CD4-positive, alpha-beta T cell treated with Interleukin-4 for 4 hours (primary cell): ENCODE data around the gene TSGA10.
A peak's percentile ranks its signal among the peaks of the same experiment; 100 is the strongest.
"Not testable (repeated sequence)": the region's sequence is repeated elsewhere in the genome, so short reads cannot be mapped to it uniquely, and the experiment has no call there.

Experiments used
- DNase-seq: peaks from one replicate; pipeline ENCODE4 v3.0.0-alpha.2; 2020

TSGA10 gene

DNA sequence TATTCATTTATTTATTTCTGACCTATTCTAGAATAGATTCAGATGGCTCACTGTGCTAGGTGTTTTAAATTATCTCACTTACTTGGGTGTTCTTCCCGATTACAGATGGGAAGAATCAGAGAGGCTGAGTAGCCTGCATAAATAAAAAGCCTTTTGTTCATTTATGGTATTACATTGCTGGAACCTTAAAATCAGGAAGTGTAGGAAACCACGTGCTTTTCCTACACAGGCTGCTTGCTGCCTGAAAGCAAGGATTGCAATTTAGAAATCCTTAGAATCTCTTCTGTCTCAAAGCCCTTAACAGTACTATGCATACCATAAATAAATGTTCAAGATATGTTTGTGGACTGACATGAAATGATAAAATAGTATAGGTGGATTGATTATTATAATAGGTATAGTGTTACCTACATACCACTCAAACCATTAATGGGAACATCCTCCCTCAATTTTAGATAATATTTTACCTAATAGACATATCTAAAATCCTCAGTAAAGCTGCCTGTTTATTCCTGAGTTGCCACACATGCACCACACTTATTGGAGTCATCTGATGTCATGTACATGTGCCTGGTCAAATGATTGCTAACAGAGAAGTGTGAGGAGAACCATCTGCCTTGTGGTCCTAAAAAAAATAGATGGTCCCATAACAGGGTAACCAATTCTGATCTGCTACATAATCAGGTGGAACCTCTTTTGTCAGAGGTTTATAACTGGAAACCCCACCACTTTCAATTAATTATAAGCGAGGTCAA is 86.7 kb downstream of the TSGA10 start:
- DNase-seq, result no peak

DNA sequence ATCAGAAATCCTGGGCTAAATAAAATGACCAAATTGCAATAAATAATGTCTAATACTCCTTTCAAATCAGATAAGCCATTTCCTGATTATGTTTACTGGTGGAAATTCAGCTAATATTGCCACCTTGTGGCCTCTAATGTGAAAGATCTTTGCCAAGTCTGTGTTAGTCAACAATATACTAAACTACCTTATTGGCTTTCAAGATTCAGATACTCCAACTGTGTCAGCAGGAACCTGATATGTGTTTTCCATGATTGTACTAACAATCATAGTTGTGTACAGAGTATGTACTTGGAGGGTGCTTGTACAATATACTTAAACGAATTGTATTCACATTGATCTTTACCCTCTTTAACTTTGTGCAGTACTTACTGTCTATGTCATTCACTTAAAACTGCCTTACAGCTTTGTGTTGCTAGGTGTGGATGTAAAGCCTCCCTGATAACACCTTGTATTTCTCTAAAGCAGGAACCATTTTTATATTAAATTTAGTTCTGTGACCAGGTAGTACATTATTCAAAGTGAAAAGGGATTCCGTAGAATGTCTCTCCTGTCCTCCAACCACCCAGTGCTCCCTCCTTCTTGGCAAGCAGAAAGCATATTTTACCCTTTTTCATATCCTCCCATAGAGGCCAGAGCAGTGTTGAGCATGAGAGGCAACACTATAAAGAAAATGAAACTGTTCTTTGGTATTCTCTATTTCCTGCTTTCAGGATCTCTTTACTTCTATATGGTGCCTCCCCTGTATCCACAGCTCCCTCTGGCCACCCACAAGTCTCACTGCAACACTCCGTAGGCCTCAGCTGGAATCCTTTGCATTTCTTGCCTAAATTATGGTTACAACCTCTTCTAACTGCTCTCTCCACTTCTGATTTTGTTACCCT is 88.4 kb downstream of the TSGA10 start:
- DNase-seq, result peak; percentile 55

DNA sequence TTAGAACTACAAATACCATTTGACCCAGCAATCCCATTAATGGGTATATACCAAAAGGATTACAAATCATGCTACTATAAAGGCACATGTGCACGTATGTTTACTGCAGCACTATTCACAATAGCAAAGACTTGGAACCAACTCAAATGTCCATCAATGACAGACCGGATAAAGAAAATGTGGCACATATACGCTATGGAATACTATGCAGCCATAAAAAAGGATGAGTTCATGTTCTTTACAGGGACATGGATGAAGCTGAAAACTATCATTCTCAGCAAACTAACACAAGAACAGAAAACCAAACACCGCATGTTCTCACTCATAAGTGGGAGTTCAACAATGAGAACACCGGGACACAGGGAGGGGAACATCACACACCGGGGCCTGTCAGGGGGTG is 105.6 kb downstream of the TSGA10 start:
- not testable (repeated sequence) for DNase-seq

DNA sequence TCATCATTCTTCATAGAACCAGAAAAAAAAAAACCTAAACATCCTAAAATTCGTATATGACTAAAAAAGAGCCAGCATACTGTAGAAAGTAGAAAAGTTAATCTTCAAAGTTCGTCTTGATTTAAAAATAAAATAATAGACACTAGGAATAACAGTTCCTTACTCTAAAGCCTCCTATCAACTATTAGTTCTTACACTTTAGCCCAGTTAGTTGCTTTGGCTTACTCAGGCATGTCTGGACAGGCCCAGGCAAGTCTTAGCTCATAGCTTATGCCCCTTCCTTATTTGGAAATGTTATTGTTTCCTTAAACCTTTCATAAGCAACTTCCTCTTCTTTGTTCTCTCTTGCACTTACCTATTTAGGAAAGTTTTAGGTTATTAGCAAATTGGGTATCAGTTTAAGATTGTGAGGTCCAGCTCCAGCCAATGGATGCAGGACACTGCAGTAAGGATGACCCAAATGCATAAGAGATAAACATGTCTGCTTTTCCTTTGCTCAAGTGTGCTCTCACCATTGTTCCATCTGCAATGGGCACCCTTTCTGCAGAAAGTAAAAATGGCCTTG is 113.9 kb downstream of the TSGA10 start:
- DNase-seq, result not testable (repeated sequence)

DNA sequence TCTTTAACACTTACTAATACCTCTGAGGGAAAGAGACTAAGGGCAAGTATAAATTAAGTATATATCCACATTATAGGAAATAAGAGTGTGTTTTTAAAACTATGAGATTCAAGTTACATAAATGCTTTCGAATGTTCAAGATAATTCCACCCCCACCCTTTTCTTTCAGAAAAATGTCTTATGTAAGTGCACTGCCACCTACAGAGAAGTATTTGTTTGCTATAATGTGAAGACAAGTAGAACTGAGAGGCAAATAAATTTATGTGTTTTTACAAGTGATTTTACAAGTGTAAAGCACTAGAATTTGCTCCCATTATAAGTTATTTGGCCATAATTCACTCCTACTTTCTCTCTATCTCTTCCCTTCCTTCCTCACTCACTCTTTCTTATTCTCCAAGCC is 118.8 kb downstream of the TSGA10 start:
- no peak for DNase-seq

DNA sequence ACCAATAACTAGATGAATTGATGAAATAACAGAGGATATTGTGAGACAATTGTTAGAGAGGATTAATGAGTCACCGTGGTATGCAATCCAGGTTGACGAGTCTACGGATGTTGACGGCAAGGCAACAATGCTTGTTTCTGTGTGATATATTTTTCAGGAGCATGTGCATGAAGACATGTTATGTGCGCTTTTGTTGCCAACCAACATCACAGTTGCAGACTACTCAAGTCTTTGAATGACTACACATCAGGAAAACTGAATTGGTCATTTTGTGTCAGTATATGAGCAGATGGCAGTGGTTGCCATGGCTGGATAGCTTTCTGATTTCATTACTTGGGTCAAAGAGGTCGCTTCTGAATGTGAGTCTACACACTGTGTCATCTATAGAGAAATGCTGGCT is 122.0 kb downstream of the TSGA10 start:
- DNase-seq, result no peak

DNA sequence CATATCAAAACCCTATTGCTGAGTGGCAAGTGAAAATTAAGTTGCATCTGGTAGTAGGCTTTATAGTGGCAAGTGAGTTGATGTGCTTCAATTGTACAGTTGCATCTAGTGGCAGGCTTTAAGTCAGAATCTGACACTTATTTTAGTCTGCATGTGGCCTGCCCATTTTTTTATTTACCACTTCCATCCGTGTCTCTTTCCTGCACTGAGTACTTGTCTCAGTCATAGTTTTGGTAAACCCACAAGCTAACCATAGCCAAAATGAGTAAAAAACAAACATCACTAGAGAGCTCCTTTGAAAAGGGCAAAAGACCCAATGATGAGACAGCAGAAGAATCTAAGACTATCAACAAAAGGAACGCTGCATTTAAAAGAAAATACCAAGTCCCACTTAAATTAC is 122.7 kb downstream of the TSGA10 start:
- no peak for DNase-seq

DNA sequence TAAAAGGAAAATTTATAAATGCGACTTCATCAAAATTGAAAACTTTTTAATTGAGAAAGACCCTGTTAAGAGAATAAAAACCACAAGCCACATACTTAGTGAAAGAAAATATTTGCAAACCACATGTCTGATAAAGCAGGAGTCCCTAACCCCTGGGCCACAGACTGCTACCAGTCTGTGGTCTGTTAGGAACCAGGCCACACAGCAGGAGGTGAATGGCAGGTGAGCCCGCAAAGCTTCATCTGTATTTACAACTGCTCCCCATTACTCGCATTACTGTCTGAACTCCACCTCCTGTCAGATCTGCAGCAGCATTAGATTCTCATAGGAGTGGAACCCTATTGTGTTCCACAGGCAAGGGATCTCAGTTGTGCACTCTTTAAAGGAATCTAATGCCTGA is 123.3 kb downstream of the TSGA10 start:
- DNase-seq, result no peak

DNA sequence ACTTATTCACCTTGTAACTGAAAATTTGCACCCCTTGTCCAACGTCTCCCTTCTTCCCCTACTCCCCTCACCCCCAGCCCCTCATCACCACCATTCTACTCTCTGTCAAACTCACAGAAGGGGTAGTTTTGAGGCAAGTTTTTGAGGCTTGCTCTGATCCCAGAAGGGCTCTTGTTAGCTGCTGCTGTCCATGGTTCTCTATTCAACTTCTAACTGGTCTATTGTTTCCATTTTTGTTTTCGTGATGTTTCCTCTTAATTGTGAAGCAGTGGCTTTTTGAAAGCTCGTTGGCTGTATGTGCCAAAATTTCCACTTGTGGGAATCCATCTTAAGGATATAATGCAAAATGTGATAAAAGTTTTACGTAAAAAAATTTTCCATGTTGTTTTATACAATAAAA is 126.2 kb downstream of the TSGA10 start:
- DNase-seq, result no peak

DNA sequence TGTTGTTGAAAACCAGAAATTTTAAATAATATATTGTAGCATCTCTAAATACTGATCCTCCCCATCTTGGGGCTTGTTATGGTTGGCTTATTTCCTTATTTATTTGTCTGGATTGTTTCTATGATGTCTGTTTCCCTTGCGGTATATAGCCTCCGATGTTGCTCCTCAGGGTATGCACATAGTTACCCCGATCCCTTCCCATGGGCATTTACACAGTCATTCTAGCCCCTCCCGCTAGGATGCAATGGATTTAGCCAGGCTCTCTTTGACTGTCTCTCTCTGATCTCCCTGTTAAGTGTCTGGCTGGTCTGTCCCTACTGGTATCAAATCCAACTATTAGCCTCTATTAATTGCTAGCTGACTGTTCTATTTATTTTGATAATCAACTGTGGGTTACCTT is 126.9 kb downstream of the TSGA10 start:
- DNase-seq, result no peak

DNA sequence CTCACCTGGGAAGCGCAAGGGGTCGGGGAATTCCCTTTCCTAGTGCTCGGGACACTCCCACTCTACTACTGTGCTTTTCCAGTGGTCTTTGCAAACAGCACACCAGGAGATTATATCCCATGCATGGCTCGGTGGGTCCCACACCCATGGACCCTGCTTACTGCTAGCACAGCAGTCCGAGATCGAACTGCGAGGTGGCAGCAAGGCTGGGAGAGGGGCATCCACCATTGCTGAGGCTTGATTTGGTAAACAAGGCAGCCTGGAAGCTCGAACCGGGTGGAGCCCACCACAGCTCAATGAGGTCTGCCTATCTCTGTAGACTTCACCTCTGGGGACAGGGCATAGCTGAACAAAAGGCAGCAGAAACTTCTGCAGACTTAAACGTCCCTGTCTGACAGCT is 154.0 kb downstream of the TSGA10 start:
- DNase-seq, result no peak

DNA sequence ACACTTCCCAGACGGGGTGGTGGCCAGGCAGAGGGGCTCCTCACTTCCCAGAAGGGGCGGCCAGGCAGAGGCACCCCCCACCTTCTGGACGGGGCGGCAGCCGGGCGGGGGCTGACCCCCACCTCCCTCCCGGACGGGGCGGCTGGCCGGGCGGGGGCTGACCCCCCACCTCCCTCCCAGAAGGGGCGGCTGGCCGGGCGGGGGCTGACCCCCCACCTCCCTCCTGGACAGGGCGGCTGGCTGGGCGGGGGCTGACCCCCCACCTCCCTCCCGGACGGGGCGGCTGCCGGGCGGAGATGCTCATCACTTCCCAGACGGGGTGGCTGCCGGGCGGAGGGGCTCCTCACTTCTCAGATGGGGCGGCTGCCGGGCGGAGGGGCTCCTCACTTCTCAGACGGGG is 166.0 kb downstream of the TSGA10 start:
- not testable (repeated sequence) for DNase-seq

DNA sequence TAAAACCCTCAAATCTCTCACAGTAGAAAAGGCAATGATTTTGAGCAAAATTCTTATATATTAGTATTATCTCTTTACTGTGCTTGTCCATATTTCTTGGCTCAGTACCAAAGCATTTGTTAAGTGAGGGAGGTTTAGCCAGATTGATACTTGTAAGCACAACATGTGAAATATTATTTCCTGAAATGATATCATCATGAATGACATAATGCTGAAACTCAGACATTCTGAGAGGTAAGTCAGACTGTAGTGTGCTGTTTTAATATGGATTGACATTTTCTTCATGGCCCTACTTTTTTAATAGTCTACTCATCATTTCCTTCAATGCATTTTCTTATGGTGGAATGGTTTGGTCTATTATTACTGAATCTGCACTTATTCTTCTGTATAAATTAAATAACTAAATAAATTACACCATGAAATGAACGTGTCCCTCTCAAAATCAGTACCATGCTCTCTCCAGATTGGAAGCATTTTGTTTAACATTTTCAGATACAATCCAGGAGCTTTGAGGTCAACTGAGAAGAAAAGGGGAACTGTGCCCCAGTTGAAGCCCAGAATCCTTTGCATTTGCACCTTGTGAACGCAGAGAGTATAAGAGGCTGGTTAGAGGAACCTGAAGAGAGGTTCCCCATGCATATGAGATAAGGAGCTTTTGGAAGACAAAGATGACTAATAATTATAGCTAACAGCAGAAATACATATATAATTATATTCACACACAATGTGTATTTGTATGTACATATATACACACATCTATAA is 168.7 kb downstream of the TSGA10 start:
- DNase-seq, result no peak

DNA sequence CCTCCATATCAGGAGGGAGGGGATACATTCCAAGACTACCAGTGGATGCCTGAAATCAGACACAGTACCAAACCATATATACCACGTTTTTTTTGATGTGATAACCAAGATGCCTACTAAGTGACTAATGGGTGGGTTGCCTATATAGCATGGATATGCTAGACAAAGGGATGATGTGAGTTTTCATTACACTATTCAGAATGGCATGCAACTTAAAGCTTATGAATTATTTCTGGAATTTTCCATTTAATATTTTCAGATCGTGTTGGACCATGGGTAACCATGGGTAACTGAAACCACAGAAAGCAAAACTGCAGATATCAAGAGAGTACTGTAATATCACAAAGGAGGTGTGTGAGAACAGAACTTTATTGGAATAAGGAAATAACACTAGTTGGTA is 179.1 kb downstream of the TSGA10 start:
- no peak for DNase-seq

DNA sequence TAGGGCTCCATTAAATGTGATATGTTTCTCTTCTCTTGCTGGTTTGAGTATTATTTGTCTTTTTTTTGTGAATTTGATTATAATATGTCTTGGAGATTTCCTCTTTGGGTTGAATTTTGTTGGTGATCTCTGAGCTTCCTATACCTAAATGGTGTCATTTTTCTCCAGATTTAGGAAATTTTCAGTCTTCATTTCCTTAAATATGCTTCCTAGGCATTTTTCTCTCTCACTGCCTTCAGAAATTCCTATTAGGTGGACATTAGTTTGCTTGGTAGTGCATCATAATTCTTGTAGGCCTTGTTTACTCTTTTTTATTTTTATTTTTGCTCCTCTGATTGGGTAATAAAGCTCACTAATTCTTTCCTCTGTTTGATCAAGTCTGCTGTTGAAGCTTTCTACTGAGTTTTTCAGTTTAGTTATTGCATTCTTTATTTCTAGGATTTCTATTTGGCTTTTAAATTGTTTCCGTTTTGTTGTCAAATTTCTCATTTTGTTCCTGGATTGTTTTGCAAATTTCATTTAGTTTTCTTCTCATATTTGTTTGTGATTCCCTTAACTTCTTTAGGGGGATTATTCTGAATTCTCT is 182.1 kb downstream of the TSGA10 start:
- DNase-seq, result no peak

DNA sequence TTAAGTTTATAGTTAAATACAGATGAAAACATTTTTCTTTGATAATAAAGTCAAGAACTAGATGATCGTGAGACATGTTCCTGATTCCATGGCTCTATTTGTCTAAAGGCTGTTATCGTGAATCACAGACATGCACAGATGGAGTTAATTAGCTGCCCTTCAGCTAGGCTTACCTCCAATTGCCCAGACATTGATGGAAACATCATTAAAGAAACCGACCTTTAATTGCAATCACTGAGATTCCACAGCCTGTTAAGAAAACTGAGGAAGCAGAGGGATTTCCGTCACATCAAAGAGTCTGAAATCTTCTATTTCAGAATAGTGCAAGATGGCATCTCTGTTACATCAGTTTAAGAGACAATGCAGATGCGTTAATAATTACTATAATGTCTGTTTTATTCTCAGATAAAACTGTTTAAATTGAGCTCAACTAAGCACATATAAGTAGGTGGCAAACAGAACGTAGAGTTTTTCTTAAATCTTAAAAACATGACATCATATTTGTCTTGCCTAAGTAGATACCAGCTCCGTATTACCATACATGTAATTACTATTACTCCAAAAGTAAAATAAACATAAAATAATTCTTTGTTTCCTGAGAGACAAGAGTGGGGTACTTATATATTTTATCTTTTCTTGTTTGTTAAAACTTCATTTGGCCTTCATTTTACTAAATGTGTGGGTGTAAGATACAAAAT is 194.8 kb downstream of the TSGA10 start:
- no peak for DNase-seq

DNA sequence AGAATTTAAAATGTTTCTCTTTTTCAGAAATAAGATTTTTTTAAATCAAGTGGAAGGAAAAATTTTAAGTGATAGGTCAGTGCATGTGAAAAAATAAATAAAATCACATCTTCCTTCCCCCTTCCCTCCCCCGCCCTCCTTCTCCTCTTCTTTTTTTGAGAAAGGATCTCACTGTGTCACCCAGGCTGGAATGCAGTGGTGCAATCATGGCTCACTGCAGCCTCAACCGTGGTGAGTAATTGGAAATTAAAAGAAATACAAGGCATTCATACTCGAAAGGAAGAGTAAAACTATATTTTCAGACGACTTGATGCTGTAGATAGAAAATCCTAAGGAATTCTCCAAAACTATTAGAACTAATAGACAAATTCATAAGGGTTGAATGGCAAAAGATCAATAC is 201.8 kb downstream of the TSGA10 start:
- no peak for DNase-seq

DNA sequence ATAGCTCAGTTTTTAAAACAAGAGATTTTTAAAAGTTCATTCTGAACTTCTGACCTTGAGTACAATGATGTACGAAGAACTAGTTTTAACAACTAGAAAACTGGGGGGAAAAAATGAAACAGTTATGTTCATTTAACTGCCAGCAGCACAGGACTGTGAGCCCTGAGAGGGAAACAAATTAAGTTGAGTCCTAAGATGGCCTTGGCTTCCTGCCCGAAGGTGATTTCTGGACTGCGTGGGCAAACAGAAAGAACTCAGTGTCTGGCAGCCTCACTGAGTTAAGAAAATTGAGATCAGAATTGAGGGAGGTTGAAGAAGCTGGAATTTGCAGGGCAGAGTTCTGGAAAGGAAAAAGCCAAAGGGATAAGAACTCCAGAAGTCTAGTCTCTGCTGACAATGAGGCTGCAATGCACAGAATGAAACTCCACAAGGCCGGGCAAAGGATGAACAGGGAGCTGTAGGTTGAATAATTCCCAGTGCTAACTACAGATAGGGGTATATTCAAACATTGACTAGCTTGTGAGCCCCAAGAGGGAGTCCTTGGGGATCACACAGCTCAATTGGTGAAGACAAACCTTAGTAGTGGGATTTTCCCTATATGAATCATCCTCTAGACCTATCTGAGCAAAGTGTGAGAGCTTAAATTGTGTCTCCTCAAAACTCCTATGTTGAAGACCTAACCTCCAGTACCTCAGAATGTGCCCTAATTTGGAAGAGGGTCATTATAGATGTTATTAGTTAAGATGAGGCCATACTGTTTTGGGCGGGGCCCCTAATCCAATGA is 205.6 kb downstream of the TSGA10 start:
- DNase-seq, result no peak

DNA sequence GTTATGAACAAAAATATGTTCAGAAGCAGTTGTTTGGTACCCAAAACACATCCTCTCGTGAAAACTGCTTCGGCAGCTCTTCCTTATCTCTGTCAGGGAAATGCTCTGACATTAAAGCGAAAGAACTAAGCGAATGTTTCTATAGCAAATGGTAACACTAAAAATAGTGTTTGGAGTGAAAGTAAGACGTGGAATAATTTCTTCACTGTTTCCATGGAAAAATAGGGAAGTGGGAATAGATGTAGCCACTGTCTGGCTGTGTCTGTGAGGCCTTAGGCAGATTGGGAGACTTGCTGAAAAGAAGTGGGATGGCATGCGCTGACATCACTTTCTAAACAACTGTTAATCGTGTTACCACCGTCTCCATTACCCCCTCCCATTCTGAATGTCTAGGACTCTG is 207.2 kb downstream of the TSGA10 start:
- DNase-seq, result no peak
